ENCODE data around the gene CORO6. TPM values are rescaled to one million over a fixed set of nuclear protein-coding genes. Genes with fewer than 3 reads are reported as not detected.

CORO6 gene
- total and polyA plus RNA-seq, 10 of the 15 experiments (the other 5 are each of a cell fraction or from before 2014, with no cell fraction given), result 0.26 to 5.0 (median 1.7) TPM; not detected in 1

- Histone ChIP-seq H3K27me3 (replicated peaks in 1 of 2; ENCODE audit: control insufficient read depth in 2 of 2, insufficient read depth in 2 of 2, low read length in 1 of 2) (no peaks in the 10 kb centered on the region), H3K4me2 (ENCODE audit: control insufficient read depth, insufficient read depth) (no peak overlapping the region), H3K36me3 (ENCODE audit: control insufficient read depth in 2 of 2, insufficient read depth in 2 of 2, low read length in 1 of 2) (peaks cover 8 to 13% of the 10 kb centered on the region in 2 experiments; a peak in 3 of 4 replicates), H2AFZ (ENCODE audit: control insufficient read depth, low read depth, low read length) (no peak overlapping the region), H3K9ac (ENCODE audit: control insufficient read depth, insufficient read depth, low read length) (no peak overlapping the region), H4K20me1 (ENCODE audit: control insufficient read depth, insufficient read depth) (no peaks in the 10 kb centered on the region), H3K79me2 (ENCODE audit: control insufficient read depth, insufficient read depth, low read length) (peaks cover 13% of the 10 kb centered on the region), H3K4me3 (no peak overlapping the region), H3K27ac (ENCODE audit: control insufficient read depth, insufficient read depth) (no peak overlapping the region), H3K9me3 (replicated peaks; ENCODE audit: control insufficient read depth, insufficient read depth, low read length) (no peaks in the 10 kb centered on the region), H3K4me1 (ENCODE audit: control insufficient read depth, insufficient read depth, low read length) (peaks cover 21% of the 10 kb centered on the region)
- SMC1A ChIA-PET (ENCODE audit: uncharacterized antibody, unreplicated experiment), result interaction anchor here (2.2 kb wide), 1 partner anchor 35 kb away, joined by 8 read pairs; no protein-coding TSS in a partner anchor
- POLR2A ChIA-PET, result interaction anchor here (1.0 kb wide), 1 partner anchor 9 kb away, joined by 3 read pairs; no protein-coding TSS in a partner anchor
- no peak for ATAC-seq
- DNase-seq (ENCODE audit: low read depth, low spot score), result no peak
- in situ Hi-C loops (cut with MboI), result no loop called here
- intact Hi-C loops (cut with micrococcal nuclease; ENCODE audit: unreplicated experiment), result loop anchor here (5.0 kb wide), 1 partner anchor 440 kb away; no protein-coding TSS in a partner anchor
- BruUV-seq (replicated peaks), result no TSS peak
- CTCF ChIA-PET, result interaction anchor here (1.2 to 6.1 kb wide), 5 partner anchors 9 to 197 kb away, joined by 3 to 72 read pairs (median 28); partner anchors contain the start of gene ANKRD13B
- 99% methylated on average over 10 of the region's 10 CpGs for WGBS (ENCODE audit: insufficient coverage, insufficient replicate concordance, low lambda C conversion rate, missing lambda C conversion rate)
- FAIRE-seq, result no peak
- RAD21 ChIA-PET (ENCODE audit: unreplicated experiment), result interaction anchor here (1.4 to 4.1 kb wide), 5 partner anchors 8 to 350 kb away, joined by 3 to 25 read pairs (median 6); partner anchors contain the start of gene ANKRD13B
- TF ChIP-seq IRF5 (IDR thresholded peaks at IDR 0.05; ENCODE audit: borderline replicate concordance), result no peak
- TF ChIP-seq PKNOX1 (IDR thresholded peaks at IDR 0.05), result no peak
- no peak for TF ChIP-seq TCF12 (IDR thresholded peaks at IDR 0.05; ENCODE audit: low read depth, low read length)
- TF ChIP-seq SMAD1 (IDR thresholded peaks at IDR 0.05; ENCODE audit: low read depth, partially characterized antibody), result no peak
- no peak for TF ChIP-seq CEBPZ (IDR thresholded peaks at IDR 0.05; ENCODE audit: low read depth, low read length)
- TF ChIP-seq NR2C1 (IDR thresholded peaks at IDR 0.05), result no peak
- no peak for TF ChIP-seq REST (IDR thresholded peaks at IDR 0.05; ENCODE audit: low read depth, low read length)
- no peak for TF ChIP-seq ELK1 (IDR thresholded peaks at IDR 0.05; ENCODE audit: low read depth, low read length)
- no peak for TF ChIP-seq MEF2B (IDR thresholded peaks at IDR 0.05; ENCODE audit: partially characterized antibody, poor library complexity, severe bottlenecking)
Observed at GRCh38 chr17:29582254-29582765, 40.4 kb downstream of the CORO6 start.
